Fibroblast of lung (primary cell): Measurements from ENCODE around the gene VPS35.

Experiments
- CTCF ChIP-seq, 2 donors: IDR thresholded peaks in 1 of 2; conservative IDR thresholded peaks in 1 of 2; 1 replicate in 1 of 2; 2 replicates in 1 of 2; pipeline ENCODE4 v1.5.1; 2011 to 2012; ENCODE audit warnings: low read length in 2 of 2, control low read depth in 1 of 2, inconsistent platforms in 1 of 2, low read depth in 1 of 2, mild to moderate bottlenecking in 1 of 2
- EZH2 ChIP-seq: IDR thresholded peaks from 2 replicates; pipeline ENCODE4 v1.5.1; 2012; ENCODE audit warnings: low read length, control low read depth, mild to moderate bottlenecking; ENCODE audit errors: missing control alignments

DNA sequence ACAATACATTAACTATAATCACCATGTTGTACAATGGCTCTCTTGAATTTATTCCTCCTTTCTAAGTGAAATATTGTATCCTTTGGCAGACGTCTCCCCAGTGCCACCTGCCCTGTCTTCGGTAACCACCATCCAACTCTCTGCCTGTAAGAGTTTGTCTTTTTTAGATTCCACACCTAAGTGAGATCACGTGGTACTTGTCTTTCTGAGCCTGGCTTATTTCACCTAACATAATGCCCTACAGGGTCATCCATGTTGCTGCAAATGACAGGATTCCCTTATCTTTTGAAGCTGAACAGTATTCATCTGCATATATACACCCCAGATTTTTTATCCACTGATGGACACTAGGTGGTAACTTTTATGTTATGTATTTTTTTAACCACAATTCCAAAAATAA is 24.7 kb upstream of the VPS35 start:
- TF ChIP-seq CTCF (conservative IDR thresholded peaks at IDR 0.05 in 1 of 2, IDR thresholded peaks at IDR 0.05 in 1 of 2; ENCODE audit: low read depth in 1 of 2, low read length in 2 of 2) = no peak
- no peak for TF ChIP-seq EZH2
